CD14-positive monocyte (primary cell): ENCODE results near the gene CDH22. TPM values are rescaled to one million over a fixed set of nuclear protein-coding genes. Genes with fewer than 3 reads are reported as not detected.

Source experiments
- DNase-seq, 3 donors: peaks; one replicate each; pipeline ENCODE4 v3.0.0-alpha.2; 2011 to 2022
- H2AFZ ChIP-seq: 2 replicates; pipeline ENCODE4 v1.6.0; 2012; ENCODE audit warnings: mild to moderate bottlenecking, low read depth, low read length, inconsistent platforms; ENCODE audit not compliant: insufficient read depth, poor library complexity, severe bottlenecking
- H3K27ac ChIP-seq, 2 donors: 1 replicate in 1 of 2; 2 replicates in 1 of 2; pipeline ENCODE4 v1.5.1; 2012 to 2013; ENCODE audit warnings: low read length in 2 of 2, control low read depth in 1 of 2, inconsistent platforms in 1 of 2, low read depth in 1 of 2, mild to moderate bottlenecking in 1 of 2
- H3K27me3 ChIP-seq, 2 donors: one replicate each; pipeline versions ENCODE4 v1.6.0 to v1.6.1; 2011 to 2013; ENCODE audit warnings: low read length in 2 of 2; ENCODE audit not compliant: control insufficient read depth in 2 of 2, insufficient read depth in 2 of 2
- H3K36me3 ChIP-seq, 2 donors: replicated peaks in 1 of 2; 1 replicate in 1 of 2; 2 replicates in 1 of 2; pipeline versions ENCODE4 v1.5.1 to v1.6.1; 2012 to 2013; ENCODE audit warnings: low read length in 2 of 2, control low read depth in 1 of 2, inconsistent platforms in 1 of 2, mild to moderate bottlenecking in 1 of 2; ENCODE audit not compliant: insufficient read depth in 2 of 2, control insufficient read depth in 1 of 2
- H3K4me1 ChIP-seq, 2 donors: 1 replicate in 1 of 2; 2 replicates in 1 of 2; pipeline versions ENCODE4 v1.5.1 to v1.6.1; 2012 to 2013; ENCODE audit warnings: low read length in 2 of 2, control low read depth in 1 of 2, inconsistent platforms in 1 of 2, mild to moderate bottlenecking in 1 of 2, moderate library complexity in 1 of 2; ENCODE audit not compliant: insufficient read depth in 2 of 2, control insufficient read depth in 1 of 2
- H3K4me2 ChIP-seq: replicated peaks from 2 replicates; pipeline ENCODE3; 2012; ENCODE audit warnings: low read length, moderate library complexity, mild to moderate bottlenecking; ENCODE audit not compliant: poor library complexity, severe bottlenecking; ENCODE audit errors: extremely low read depth
- H3K4me3 ChIP-seq, 3 experiments: fragments of 200-600 bp in 1 of 3; sonication (generic) in 1 of 3; replicated peaks in 1 of 3; 1 replicate in 2 of 3; 2 replicates in 1 of 3; pipeline ENCODE4 v1.5.1; 2011 to 2013; ENCODE audit warnings: low read length in 3 of 3, mild to moderate bottlenecking in 3 of 3, control low read depth in 2 of 3, low read depth in 2 of 3, inconsistent platforms in 1 of 3, moderate library complexity in 1 of 3
- H3K79me2 ChIP-seq: 2 replicates; pipeline ENCODE4 v1.6.0; 2012; ENCODE audit warnings: mild to moderate bottlenecking, control low read depth, inconsistent platforms, low read length, moderate library complexity; ENCODE audit not compliant: insufficient read depth
- H3K9ac ChIP-seq: 2 replicates; pipeline ENCODE4 v1.6.0; 2017; ENCODE audit warnings: low read length, mild to moderate bottlenecking; ENCODE audit not compliant: insufficient read depth, poor library complexity, severe bottlenecking
- H3K9me3 ChIP-seq, 2 donors: replicated peaks in 1 of 2; 1 replicate in 1 of 2; 2 replicates in 1 of 2; pipeline versions ENCODE4 v1.5.1 to v1.6.1; 2012 to 2013; ENCODE audit warnings: low read length in 2 of 2, control low read depth in 1 of 2; ENCODE audit not compliant: control insufficient read depth in 1 of 2, insufficient read depth in 1 of 2
- H4K20me1 ChIP-seq: 2 replicates; pipeline ENCODE4 v1.6.0; 2012; ENCODE audit warnings: mild to moderate bottlenecking, low read length, control low read depth, moderate library complexity; ENCODE audit not compliant: insufficient read depth
- H3K27ac Mint-ChIP-seq, 7 donors: one replicate each; pipeline ENCODE4 v1.8.0; 2020; ENCODE audit warnings: mild to moderate bottlenecking in 7 of 7, mixed read lengths in 7 of 7, moderate library complexity in 6 of 7, inconsistent platforms in 2 of 7
- H3K27me3 Mint-ChIP-seq, 3 donors: one replicate each; pipeline ENCODE4 v1.8.0; 2021 to 2022; ENCODE audit warnings: low read depth in 3 of 3, mild to moderate bottlenecking in 3 of 3, mixed read lengths in 3 of 3, moderate library complexity in 3 of 3, inconsistent platforms in 1 of 3
- H3K36me3 Mint-ChIP-seq, 2 donors: one replicate each; pipeline ENCODE4 v1.8.0; 2020; ENCODE audit warnings: mixed read lengths in 2 of 2, inconsistent platforms in 1 of 2, mild to moderate bottlenecking in 1 of 2
- H3K4me1 Mint-ChIP-seq: one replicate; pipeline ENCODE4 v1.8.0; 2020; ENCODE audit warnings: mild to moderate bottlenecking, mixed read lengths
- H3K4me3 Mint-ChIP-seq, 2 donors: one replicate each; pipeline ENCODE4 v1.8.0; 2020; ENCODE audit warnings: mild to moderate bottlenecking in 2 of 2, mixed read lengths in 2 of 2, moderate library complexity in 1 of 2
- H3K9me3 Mint-ChIP-seq, 7 donors: one replicate each; pipeline ENCODE4 v1.8.0; 2020 to 2022; ENCODE audit warnings: mixed read lengths in 7 of 7, mild to moderate bottlenecking in 6 of 7, moderate library complexity in 6 of 7, inconsistent platforms in 2 of 7
- WGBS: methylation state at CpG from one replicate; pipeline ENCODE4 v1.1.5; 2013; ENCODE audit warnings: missing lambda C conversion rate; ENCODE audit not compliant: insufficient coverage; 5-methylcytosine and 5-hydroxymethylcytosine counted together
- intact Hi-C, 2 donors: fragments of 100-400 bp; cut with micrococcal nuclease; formaldehyde crosslinking; loops; one replicate each; pipeline versions ENCODE4 v1.15.0 to v1.15.1; 2023
- polyA plus RNA-seq, 3 donors: library from polyadenylated mRNA; depleted of rRNA in 1 of 3; unstranded in 2 of 3; stranded (reverse) in 1 of 3; fragments of 300-500 nt in 2 of 3; fragments of >200 nt in 1 of 3; fragmentation: Illumina TruSeq in 2 of 3; gene quantifications; 1 replicate in 2 of 3; 2 replicates in 1 of 3; pipeline ENCODE4 v1.2.3, GENCODE V29; 2012 to 2021
- TF ChIP-seq, protein P1 (sequence below): fragments of 200-600 bp; IDR thresholded peaks from one replicate; pipeline ENCODE4 v1.8.0; 2022; ENCODE audit warnings: antibody characterized with exemption, mild to moderate bottlenecking

Gene CDH22
- polyA plus RNA-seq, 3 donors, result not detected

DNA sequence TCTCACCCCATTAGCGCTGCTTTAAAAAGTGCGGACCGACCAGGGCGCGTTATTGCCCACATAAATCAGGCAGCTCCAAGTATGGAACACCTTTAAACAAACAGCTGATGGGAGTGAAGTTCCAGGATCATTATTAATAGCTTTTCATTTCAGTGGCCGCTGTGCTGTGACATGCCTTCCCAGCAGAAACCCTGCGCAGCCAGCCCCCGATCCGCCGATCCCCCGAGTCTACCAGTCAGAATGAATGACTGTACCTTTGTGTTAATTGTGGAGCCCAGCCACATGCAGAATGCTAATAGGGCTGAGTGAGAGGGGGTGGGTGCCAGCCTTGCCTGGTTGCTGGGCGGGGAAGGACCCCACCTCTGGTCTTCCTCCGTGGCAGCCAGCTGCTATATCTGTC lies 21.9 kb downstream of the CDH22 start:
- 67% methylated on average over 8 of the region's 13 CpGs for WGBS
- Mint-ChIP-seq H3K27me3 (peaks cover 13 to 24% (median 19%) of the 10 kb centered on the region in 3 donors), H3K27ac (no peak overlapping the region), H3K9me3 (no peaks in the 10 kb centered on the region), H3K4me3 (no peak overlapping the region), H3K36me3 (no peaks in the 10 kb centered on the region), H3K4me1 (peaks cover 3% of the 10 kb centered on the region)
- Histone ChIP-seq H2AFZ (no peak overlapping the region), H3K4me1 (no peaks in the 10 kb centered on the region), H3K4me2 (no peak overlapping the region), H4K20me1 (no peaks in the 10 kb centered on the region), H3K9ac (no peak overlapping the region), H3K4me3 (no peak overlapping the region), H3K27me3 (peaks cover 0 to 8% of the 10 kb centered on the region in 2 donors), H3K79me2 (no peaks in the 10 kb centered on the region), H3K36me3 (no peaks in the 10 kb centered on the region), H3K27ac (no peak overlapping the region), H3K9me3 (no peaks in the 10 kb centered on the region)
- TF ChIP-seq, protein P1, sequence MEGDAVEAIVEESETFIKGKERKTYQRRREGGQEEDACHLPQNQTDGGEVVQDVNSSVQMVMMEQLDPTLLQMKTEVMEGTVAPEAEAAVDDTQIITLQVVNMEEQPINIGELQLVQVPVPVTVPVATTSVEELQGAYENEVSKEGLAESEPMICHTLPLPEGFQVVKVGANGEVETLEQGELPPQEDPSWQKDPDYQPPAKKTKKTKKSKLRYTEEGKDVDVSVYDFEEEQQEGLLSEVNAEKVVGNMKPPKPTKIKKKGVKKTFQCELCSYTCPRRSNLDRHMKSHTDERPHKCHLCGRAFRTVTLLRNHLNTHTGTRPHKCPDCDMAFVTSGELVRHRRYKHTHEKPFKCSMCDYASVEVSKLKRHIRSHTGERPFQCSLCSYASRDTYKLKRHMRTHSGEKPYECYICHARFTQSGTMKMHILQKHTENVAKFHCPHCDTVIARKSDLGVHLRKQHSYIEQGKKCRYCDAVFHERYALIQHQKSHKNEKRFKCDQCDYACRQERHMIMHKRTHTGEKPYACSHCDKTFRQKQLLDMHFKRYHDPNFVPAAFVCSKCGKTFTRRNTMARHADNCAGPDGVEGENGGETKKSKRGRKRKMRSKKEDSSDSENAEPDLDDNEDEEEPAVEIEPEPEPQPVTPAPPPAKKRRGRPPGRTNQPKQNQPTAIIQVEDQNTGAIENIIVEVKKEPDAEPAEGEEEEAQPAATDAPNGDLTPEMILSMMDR, result no peak
- intact Hi-C loops, result no loop called here
- DNase-seq, result no peak

DNA sequence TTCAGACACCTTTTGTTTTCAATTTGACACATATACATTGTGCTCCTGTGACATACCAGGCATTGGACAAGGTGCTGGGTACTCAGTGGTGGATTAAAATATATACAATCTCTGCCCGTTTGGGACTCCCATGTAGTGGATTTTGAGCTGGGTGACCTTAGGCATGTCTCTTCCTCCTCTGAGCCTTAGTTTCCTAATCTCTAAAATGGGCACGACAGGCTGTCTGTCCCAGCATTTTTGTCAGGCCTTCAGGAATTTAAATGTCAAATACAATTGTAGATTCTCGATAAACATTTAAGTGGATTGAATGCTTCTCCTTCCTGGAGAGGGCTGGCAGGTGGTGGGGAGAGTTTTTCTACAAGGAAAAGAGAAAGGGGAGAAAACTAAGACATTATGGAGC lies 22.6 kb downstream of the CDH22 start:
- H3K79me2 ChIP-seq, result no peaks in the 10 kb centered on the region
- Mint-ChIP-seq H3K27ac (no peak overlapping the region), H3K9me3 (no peaks in the 10 kb centered on the region), H3K36me3 (no peaks in the 10 kb centered on the region), H3K4me1 (peaks cover 3% of the 10 kb centered on the region), H3K4me3 (no peak overlapping the region), H3K27me3 (peaks cover 13 to 25% (median 19%) of the 10 kb centered on the region in 3 donors)
- H4K20me1 ChIP-seq, result no peaks in the 10 kb centered on the region
- H3K27ac ChIP-seq, result no peak overlapping the region
- intact Hi-C loops, result no loop called here
- H3K9me3 ChIP-seq, result no peaks in the 10 kb centered on the region
- peaks cover 0 to 12% of the 10 kb centered on the region in 2 donors for H3K27me3 ChIP-seq
- WGBS, result 89% methylated on average over 1 of the region's 3 CpGs
- H3K9ac ChIP-seq, result no peak overlapping the region
- no peaks in the 10 kb centered on the region for H3K4me1 ChIP-seq
- H3K4me3 ChIP-seq, result no peak overlapping the region
- no peaks in the 10 kb centered on the region for H3K36me3 ChIP-seq
- DNase-seq, result no peak
- H3K4me2 ChIP-seq, result no peak overlapping the region
- H2AFZ ChIP-seq, result no peak overlapping the region
- TF ChIP-seq, protein P1, result no peak
